ENCODE measurements around the gene MBP. TPM values are rescaled to one million over a fixed set of nuclear protein-coding genes. Genes with fewer than 3 reads are reported as not detected.

MBP gene
- total and polyA plus RNA-seq, 2 of the 13 experiments (the other 11 are each of a cell fraction or from before 2014, with no cell fraction given), result 5.0 to 8.5 TPM

GRCh38 chr18:77116201-77117080, 16.1 kb downstream of the MBP start:
- BruUV-seq (replicated peaks), result no TSS peak
- intact Hi-C loops (cut with micrococcal nuclease; ENCODE audit: unreplicated experiment) (no loop called here), in situ Hi-C loops (cut with HindIII; ENCODE audit: extremely low pct_ligation_motif_present, low pct_unique_long_range_greater_than_20kb) (no loop called here)
- Histone ChIP-seq H3K9ac (ENCODE audit: insufficient read depth, low read depth, low read length) (no peak overlapping the region), H3K4me3 (replicated peaks in 1 of 3; ENCODE audit: insufficient read depth in 1 of 3, low read depth in 2 of 3, low read length in 3 of 3) (no peak overlapping the region), H4K20me1 (ENCODE audit: insufficient read depth, low read length) (no peaks in the 10 kb centered on the region), H2AFZ (ENCODE audit: low read length) (no peak overlapping the region), H3K4me2 (ENCODE audit: low read depth, low read length) (no peak overlapping the region), H3K4me1 (ENCODE audit: insufficient read depth, low read length) (peaks cover 62% of the 10 kb centered on the region), H3K9me3 (ENCODE audit: low read length) (no peaks in the 10 kb centered on the region), H3K79me2 (ENCODE audit: insufficient read depth, low read length) (no peaks in the 10 kb centered on the region), H3K36me3 (replicated peaks in 1 of 2; ENCODE audit: control insufficient read depth in 1 of 2, insufficient read depth in 2 of 2, low read length in 2 of 2) (no peaks in the 10 kb centered on the region), H3K27me3 (ENCODE audit: control insufficient read depth in 1 of 2, insufficient read depth in 2 of 2, low read length in 2 of 2) (no peaks in the 10 kb centered on the region), H3K27ac (ENCODE audit: extremely low read length, insufficient read depth, low read length) (no peak overlapping the region)
- TF ChIP-seq THRA (CRISPR knock-in tag; IDR thresholded peaks at IDR 0.05; ENCODE audit: borderline replicate concordance), result no peak
- TF ChIP-seq ZNF160 (CRISPR knock-in tag; IDR thresholded peaks at IDR 0.05), result no peak
- no peak for TF ChIP-seq ZNF281 (CRISPR knock-in tag; IDR thresholded peaks at IDR 0.05; ENCODE audit: borderline replicate concordance)
- no peak for TF ChIP-seq ZNF605 (CRISPR knock-in tag; IDR thresholded peaks at IDR 0.05)
- no peak for TF ChIP-seq NFATC3 (CRISPR knock-in tag; IDR thresholded peaks at IDR 0.05)
- TF ChIP-seq IKZF1 (IDR thresholded peaks at IDR 0.05), result no peak
- no peak for TF ChIP-seq ZNF670 (CRISPR knock-in tag; IDR thresholded peaks at IDR 0.05; ENCODE audit: borderline replicate concordance)
- TF ChIP-seq ZNF264 (CRISPR knock-in tag; IDR thresholded peaks at IDR 0.05), result no peak
- no peak for TF ChIP-seq ZNF484 (CRISPR knock-in tag; IDR thresholded peaks at IDR 0.05; ENCODE audit: borderline replicate concordance, low read depth)
- ChIA-PET POLR2A (interaction anchor here (1.3 to 2.4 kb wide), 3 partner anchors 7 to 17 kb away, joined by 3 to 19 read pairs (median 7); partner anchors contain the start of gene MBP), CTCF (ENCODE audit: low intra/inter-chr PET ratio, low total read pairs) (interaction anchor here (1.2 kb wide), 1 partner anchor 15 kb away, joined by 3 read pairs; the partner anchor contains the start of gene MBP)
- DNase-seq (ENCODE audit: low spot score), result no peak
- ATAC-seq, result no peak
- no peak for FAIRE-seq
- WGBS (ENCODE audit: low lambda C conversion rate), result 87% methylated on average over 18 of the region's 18 CpGs

All from HepG2 (cell line).